H9 (cell line): ENCODE results near the gene PLCD3. TPM values are rescaled to one million over a fixed set of nuclear protein-coding genes. Genes with fewer than 3 reads are reported as not detected.
A peak's percentile ranks its signal among the peaks of the same experiment; 100 is the strongest.

ENCODE experiments used
- DNase-seq: peaks from one replicate; pipeline ENCODE4 v3.0.0-alpha.2; 2017
- H2AFZ ChIP-seq: one replicate; pipeline ENCODE4 v1.6.1; 2013; ENCODE audit warnings: mild to moderate bottlenecking, low read length, control low read depth, moderate library complexity
- H2AK5ac ChIP-seq: 2 replicates; pipeline ENCODE4 v1.6.1; 2013; ENCODE audit warnings: low read length, control low read depth, mixed read lengths; ENCODE audit not compliant: insufficient read length
- H2BK120ac ChIP-seq: one replicate; pipeline ENCODE4 v1.6.1; 2013; ENCODE audit warnings: low read depth, mild to moderate bottlenecking, low read length, control low read depth, inconsistent platforms; ENCODE audit not compliant: poor library complexity, severe bottlenecking
- H2BK12ac ChIP-seq: 2 replicates; pipeline ENCODE4 v1.6.1; 2013; ENCODE audit warnings: low read length, control low read depth, mixed read lengths, low read depth; ENCODE audit not compliant: insufficient read length
- H2BK15ac ChIP-seq: 2 replicates; pipeline ENCODE4 v1.6.1; 2013; ENCODE audit warnings: low read depth, low read length, control low read depth
- H2BK20ac ChIP-seq: one replicate; pipeline ENCODE4 v1.6.1; 2013; ENCODE audit warnings: low read depth, mild to moderate bottlenecking, low read length, control low read depth, inconsistent platforms; ENCODE audit not compliant: poor library complexity, severe bottlenecking
- H2BK5ac ChIP-seq: 2 replicates; pipeline ENCODE4 v1.6.1; 2013; ENCODE audit warnings: low read length, control low read depth, mixed read lengths; ENCODE audit not compliant: insufficient read length
- H3K14ac ChIP-seq: 2 replicates; pipeline ENCODE4 v1.6.1; 2013; ENCODE audit warnings: low read length, control low read depth; ENCODE audit not compliant: insufficient read depth
- H3K18ac ChIP-seq: 2 replicates; pipeline ENCODE4 v1.6.1; 2013; ENCODE audit warnings: low read depth, mild to moderate bottlenecking, mixed read lengths, low read length, control low read depth; ENCODE audit not compliant: insufficient read length
- H3K23ac ChIP-seq: 2 replicates; pipeline ENCODE4 v1.6.1; 2013; ENCODE audit warnings: low read length, control low read depth, mixed read lengths, low read depth; ENCODE audit not compliant: insufficient read length
- H3K23me2 ChIP-seq: 2 replicates; pipeline ENCODE4 v1.6.1; 2013; ENCODE audit warnings: low read depth, mild to moderate bottlenecking, mixed read lengths, low read length, control low read depth; ENCODE audit not compliant: insufficient read length, poor library complexity, severe bottlenecking
- H3K27ac ChIP-seq: 2 replicates; pipeline ENCODE4 v1.5.1; 2013; ENCODE audit warnings: low read length, control low read depth, mixed read lengths, low read depth; ENCODE audit not compliant: insufficient read length
- H3K27me3 ChIP-seq: 2 replicates; pipeline ENCODE4 v1.6.1; 2013; ENCODE audit warnings: low read length, control low read depth, inconsistent platforms; ENCODE audit not compliant: insufficient read depth
- H3K4ac ChIP-seq: 2 replicates; pipeline ENCODE4 v1.6.1; 2013; ENCODE audit warnings: low read depth, mild to moderate bottlenecking, control low read depth, inconsistent platforms, low read length, moderate library complexity
- H3K4me1 ChIP-seq: 2 replicates; pipeline ENCODE4 v1.6.1; 2013; ENCODE audit warnings: low read length, control low read depth, inconsistent platforms; ENCODE audit not compliant: insufficient read depth
- H3K4me2 ChIP-seq: 2 replicates; pipeline ENCODE4 v1.6.1; 2013; ENCODE audit warnings: low read length, control low read depth, mixed read lengths; ENCODE audit not compliant: insufficient read length, insufficient read depth
- H3K56ac ChIP-seq: 2 replicates; pipeline ENCODE4 v1.6.1; 2013; ENCODE audit warnings: low read depth, mild to moderate bottlenecking, mixed read lengths, low read length, control low read depth; ENCODE audit not compliant: insufficient read length
- H3K79me1 ChIP-seq: 2 replicates; pipeline ENCODE4 v1.6.1; 2013; ENCODE audit warnings: low read depth, mild to moderate bottlenecking, moderate library complexity, low read length, control low read depth, inconsistent platforms; ENCODE audit not compliant: insufficient read depth, poor library complexity, severe bottlenecking
- H3K79me2 ChIP-seq: 2 replicates; pipeline ENCODE4 v1.6.1; 2013; ENCODE audit warnings: low read length, control low read depth, inconsistent platforms; ENCODE audit not compliant: insufficient read depth
- H3K9ac ChIP-seq: 2 replicates; pipeline ENCODE4 v1.6.1; 2013; ENCODE audit warnings: low read length, control low read depth, mixed read lengths; ENCODE audit not compliant: insufficient read length; ENCODE audit errors: extremely low read depth
- H3K9me3 ChIP-seq: one replicate; pipeline ENCODE4 v1.6.1; 2013; ENCODE audit warnings: low read depth, low read length, inconsistent platforms; ENCODE audit not compliant: control insufficient read depth
- H3T11ph ChIP-seq: one replicate; pipeline ENCODE4 v1.6.1; 2013; ENCODE audit warnings: mild to moderate bottlenecking, low read length, control low read depth, inconsistent platforms
- H4K20me1 ChIP-seq: one replicate; pipeline ENCODE4 v1.6.1; 2013; ENCODE audit not compliant: control insufficient read depth, insufficient read length, insufficient read depth
- H4K5ac ChIP-seq: 2 replicates; pipeline ENCODE4 v1.6.1; 2013; ENCODE audit warnings: low read depth, mild to moderate bottlenecking, mixed read lengths, low read length, control low read depth; ENCODE audit not compliant: insufficient read length
- H4K8ac ChIP-seq: replicated peaks from 2 replicates; pipeline ENCODE4 v1.6.1; 2013; ENCODE audit warnings: low read length, control low read depth, mixed read lengths, low read depth; ENCODE audit not compliant: insufficient read length
- H4K91ac ChIP-seq: 2 replicates; pipeline ENCODE4 v1.6.1; 2013; ENCODE audit warnings: low read depth, mild to moderate bottlenecking, moderate library complexity, mixed read lengths, low read length, control low read depth; ENCODE audit not compliant: insufficient read length
- H3K27ac Mint-ChIP-seq, 3 experiments: 2 replicates in 2 of 3; 3 replicates in 1 of 3; pipeline ENCODE4 v1.8.0; 2020 to 2021; ENCODE audit warnings: mixed read lengths in 3 of 3, mild to moderate bottlenecking in 1 of 3, moderate library complexity in 1 of 3
- H3K27me3 Mint-ChIP-seq: 2 replicates; pipeline ENCODE4 v1.8.0; 2021; ENCODE audit warnings: low read depth, mild to moderate bottlenecking, moderate library complexity, mixed read lengths
- H3K36me3 Mint-ChIP-seq, 3 experiments: 2 replicates in 2 of 3; 3 replicates in 1 of 3; pipeline ENCODE4 v1.8.0; 2020 to 2021; ENCODE audit warnings: low read depth in 3 of 3, mixed read lengths in 3 of 3; ENCODE audit not compliant: insufficient read depth in 1 of 3
- H3K4me1 Mint-ChIP-seq, 2 experiments: 2 replicates each; pipeline ENCODE4 v1.8.0; 2020; ENCODE audit warnings: mixed read lengths in 2 of 2
- H3K4me3 Mint-ChIP-seq, 2 experiments: 2 replicates in 1 of 2; 3 replicates in 1 of 2; pipeline ENCODE4 v1.8.0; 2020 to 2021; ENCODE audit warnings: mild to moderate bottlenecking in 2 of 2, mixed read lengths in 2 of 2, moderate library complexity in 1 of 2
- H3K9me3 Mint-ChIP-seq, 2 experiments: 2 replicates in 1 of 2; 3 replicates in 1 of 2; pipeline ENCODE4 v1.8.0; 2020; ENCODE audit warnings: mild to moderate bottlenecking in 2 of 2, mixed read lengths in 2 of 2, moderate library complexity in 1 of 2
- WGBS: extraction: QIAGEN DNeasy Blood & Tissue Kit; methylation state at CpG from one replicate; pipeline ENCODE4 v1.1.7; 2013; ENCODE audit warnings: missing lambda C conversion rate, low lambda C conversion rate, mixed read lengths; ENCODE audit not compliant: insufficient read length; ENCODE audit errors: extremely low coverage; 5-methylcytosine and 5-hydroxymethylcytosine counted together
- total RNA-seq: library from RNA; stranded (reverse); gene quantifications from 2 replicates; pipeline ENCODE4 v1.2.1, GENCODE V29; 2021
- TF ChIP-seq, protein P1 (sequence below): fragments of 200-600 bp; sonication (generic); conservative IDR thresholded peaks from 3 replicates; pipeline ENCODE4 v1.8.0; 2021; ENCODE audit warnings: antibody characterized with exemption, mild to moderate bottlenecking

The PLCD3 gene
- total RNA-seq, 1 experiment from 2014 or later, result 41.6 TPM

DNA sequence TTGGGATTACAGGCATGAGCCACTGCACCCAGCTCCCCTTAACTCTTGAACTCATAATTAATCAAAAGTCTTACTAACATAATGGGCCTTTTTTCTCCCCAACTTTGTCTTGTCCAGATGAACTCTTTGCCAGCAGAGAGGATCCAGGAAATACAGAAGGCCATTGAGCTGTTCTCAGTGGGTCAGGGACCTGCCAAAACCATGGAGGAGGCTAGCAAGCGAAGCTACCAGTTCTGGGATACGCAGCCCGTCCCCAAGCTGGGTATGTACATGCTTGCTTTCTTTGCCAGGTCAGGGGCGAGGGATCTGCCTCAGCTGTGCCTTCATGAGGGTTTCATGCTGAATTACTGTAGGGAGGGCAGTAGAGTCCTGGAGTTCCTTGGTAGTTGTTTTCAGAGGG is 45.9 kb downstream of the PLCD3 start:
- Histone ChIP-seq H4K8ac (no peak overlapping the region), H2AFZ (no peak overlapping the region), H2BK15ac (no peak overlapping the region), H3K4me2 (no peak overlapping the region), H3K4me1 (peaks cover 2% of the 10 kb centered on the region; the same call in 1 of the 2 replicates), H3K27me3 (no peaks in the 10 kb centered on the region), H3K9ac (no peak overlapping the region), H3K27ac (no peak overlapping the region), H3K79me1 (no peaks in the 10 kb centered on the region), H3K4ac (no peak overlapping the region), H2BK12ac (no peak overlapping the region), H3K14ac (no peak overlapping the region), H3K23ac (no peak overlapping the region), H4K91ac (no peak overlapping the region), H3K9me3 (no peaks in the 10 kb centered on the region), H4K20me1 (no peaks in the 10 kb centered on the region), H2BK20ac (no peak overlapping the region), H3T11ph (no peak overlapping the region), H4K5ac (no peak overlapping the region), H2BK5ac (no peak overlapping the region), H3K18ac (no peak overlapping the region), H3K23me2 (no peaks in the 10 kb centered on the region), H3K56ac (no peak overlapping the region), H2BK120ac (no peak overlapping the region), H2AK5ac (no peak overlapping the region), H3K79me2 (no peaks in the 10 kb centered on the region)
- H3K36me3 Mint-ChIP-seq, result peaks cover 28 to 88% (median 69%) of the 10 kb centered on the region in 3 experiments; a peak in 6 of 7 replicates
- H3K27me3 Mint-ChIP-seq, result no peaks in the 10 kb centered on the region
- peak overlapping the region in 1 of 3 experiments; percentile 39; a peak in 1 of 7 replicates for H3K27ac Mint-ChIP-seq
- H3K4me1 Mint-ChIP-seq, result peaks cover 11 to 12% of the 10 kb centered on the region in 2 experiments
- TF ChIP-seq, protein P1, sequence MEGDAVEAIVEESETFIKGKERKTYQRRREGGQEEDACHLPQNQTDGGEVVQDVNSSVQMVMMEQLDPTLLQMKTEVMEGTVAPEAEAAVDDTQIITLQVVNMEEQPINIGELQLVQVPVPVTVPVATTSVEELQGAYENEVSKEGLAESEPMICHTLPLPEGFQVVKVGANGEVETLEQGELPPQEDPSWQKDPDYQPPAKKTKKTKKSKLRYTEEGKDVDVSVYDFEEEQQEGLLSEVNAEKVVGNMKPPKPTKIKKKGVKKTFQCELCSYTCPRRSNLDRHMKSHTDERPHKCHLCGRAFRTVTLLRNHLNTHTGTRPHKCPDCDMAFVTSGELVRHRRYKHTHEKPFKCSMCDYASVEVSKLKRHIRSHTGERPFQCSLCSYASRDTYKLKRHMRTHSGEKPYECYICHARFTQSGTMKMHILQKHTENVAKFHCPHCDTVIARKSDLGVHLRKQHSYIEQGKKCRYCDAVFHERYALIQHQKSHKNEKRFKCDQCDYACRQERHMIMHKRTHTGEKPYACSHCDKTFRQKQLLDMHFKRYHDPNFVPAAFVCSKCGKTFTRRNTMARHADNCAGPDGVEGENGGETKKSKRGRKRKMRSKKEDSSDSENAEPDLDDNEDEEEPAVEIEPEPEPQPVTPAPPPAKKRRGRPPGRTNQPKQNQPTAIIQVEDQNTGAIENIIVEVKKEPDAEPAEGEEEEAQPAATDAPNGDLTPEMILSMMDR, result no peak
- no peaks in the 10 kb centered on the region for H3K9me3 Mint-ChIP-seq
- WGBS, result no CpG with 5 or more reads among the region's 4 CpGs
- H3K4me3 Mint-ChIP-seq, result no peak overlapping the region
- no peak for DNase-seq
